GM10266 (cell line): Measurements from ENCODE around the gene PPP2R5A.

Experiments
- DNase-seq: peaks from one replicate; pipeline ENCODE4 v3.0.0; 2012; ENCODE audit errors: extremely low spot score
- CTCF ChIP-seq: IDR thresholded peaks from 2 replicates; pipeline ENCODE4 v1.5.1; 2012; ENCODE audit warnings: mild to moderate bottlenecking, low read depth; ENCODE audit not compliant: control insufficient read depth, insufficient read depth; ENCODE audit errors: missing control alignments

The PPP2R5A gene

DNA sequence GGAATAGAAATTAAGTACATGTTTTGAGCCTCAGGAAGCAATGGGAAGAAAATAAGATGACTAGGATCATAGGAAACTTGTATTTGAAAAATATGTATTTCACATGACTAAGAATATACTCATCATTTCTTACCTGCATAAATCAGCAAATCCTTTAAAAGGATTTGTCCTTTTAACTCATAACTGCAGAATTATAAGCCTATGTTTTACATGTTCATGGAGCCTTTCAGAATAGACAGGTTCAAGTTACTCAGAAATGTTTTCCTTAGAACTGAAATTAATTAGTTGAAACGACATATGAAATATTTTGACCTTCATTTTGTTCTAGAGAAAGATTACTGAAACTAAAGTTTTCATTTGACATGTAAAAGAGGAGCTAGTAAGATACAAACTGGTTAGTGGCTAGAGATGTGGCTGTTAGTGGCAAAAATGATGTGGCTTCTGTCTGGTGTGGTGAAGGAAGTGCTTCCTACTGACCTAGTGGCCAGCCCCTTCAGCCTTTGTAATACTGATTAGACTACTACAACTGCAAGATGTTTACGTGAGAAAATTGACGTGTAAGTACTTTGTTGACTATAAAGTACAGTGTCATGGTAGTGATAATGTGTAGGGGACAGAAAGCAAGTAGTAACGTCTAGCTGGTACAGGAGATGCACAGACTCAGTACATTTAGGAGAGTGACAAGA lies 74.7 kb downstream of the PPP2R5A start:
- DNase-seq = no peak
- no peak for TF ChIP-seq CTCF

GRCh38 chr1:212364985-212365384 lies 79.8 kb downstream of the PPP2R5A start:
- no peak for DNase-seq
- no peak for TF ChIP-seq CTCF

DNA sequence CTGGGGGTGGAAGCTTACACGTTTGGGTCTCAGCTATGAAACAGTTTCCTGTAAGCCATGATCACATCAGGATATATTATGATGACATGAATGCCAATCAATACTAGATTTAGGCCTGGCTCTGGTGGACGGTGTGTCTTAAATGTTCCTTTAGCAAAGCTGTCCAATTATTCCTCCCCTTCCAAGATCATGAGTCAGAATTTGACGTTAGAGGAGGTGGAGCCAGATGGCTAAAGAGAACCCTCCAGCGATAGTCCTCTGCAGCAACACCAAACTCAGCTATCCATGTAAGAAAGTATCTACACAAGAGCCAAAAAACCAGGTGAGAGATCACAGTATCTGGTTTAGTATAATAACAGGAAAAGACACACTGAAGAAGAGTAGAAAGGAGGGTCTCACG lies 81.7 kb downstream of the PPP2R5A start:
- no peak for DNase-seq
- no peak for TF ChIP-seq CTCF

- TF ChIP-seq CTCF = no peak
- no peak for DNase-seq
Measured at GRCh38 chr1:212367474-212368072, 82.4 kb downstream of the PPP2R5A start.

DNA sequence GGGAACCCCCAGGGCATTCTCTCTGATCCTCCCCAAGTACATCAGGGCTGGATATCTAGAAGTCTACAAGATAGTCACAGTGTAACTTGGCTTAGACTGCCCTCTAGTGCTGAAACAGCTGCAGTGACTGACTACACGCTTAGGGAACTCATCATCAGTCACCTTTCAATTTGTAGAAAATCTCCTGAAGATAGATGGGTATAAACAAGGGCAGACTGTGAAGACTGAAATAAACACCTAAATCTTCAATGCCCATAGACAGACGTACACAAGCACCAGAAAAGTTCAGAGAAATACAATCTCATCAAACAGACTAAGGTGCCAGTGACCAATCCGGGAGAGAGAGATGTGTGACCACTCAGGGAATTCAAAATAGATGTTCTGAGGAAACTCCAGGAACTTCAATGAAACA lies 82.9 kb downstream of the PPP2R5A start:
- TF ChIP-seq CTCF = peak; percentile 71
- DNase-seq = peak; percentile 50

GRCh38 chr1:212375986-212376385 lies 90.8 kb downstream of the PPP2R5A start:
- no peak for DNase-seq
- TF ChIP-seq CTCF = no peak

- DNase-seq = no peak
- TF ChIP-seq CTCF = no peak
Measured at GRCh38 chr1:212377644-212378043, 92.4 kb downstream of the PPP2R5A start.
